Loucy (cell line): ENCODE data around the gene SPOCK1.

ENCODE experiments used
- CTCF ChIP-seq: fragments of 200-600 bp; sonication (generic); conservative IDR thresholded peaks from 2 replicates; pipeline ENCODE4 v1.5.1; 2014; ENCODE audit warnings: mild to moderate bottlenecking, antibody characterized with exemption, low read length
- EZH2phosphoT487 ChIP-seq: fragments of 200-600 bp; IDR thresholded peaks from 2 replicates; pipeline ENCODE4 v1.6.1; 2018; ENCODE audit warnings: antibody characterized with exemption, mild to moderate bottlenecking, moderate library complexity, borderline replicate concordance

- TF ChIP-seq EZH2phosphoT487: no peak
- TF ChIP-seq CTCF: no peak
Measured at GRCh38 chr5:137098238-137098637, 400.9 kb downstream of the SPOCK1 start.
